Measurements from ENCODE around the gene PDS5B. TPM values are rescaled to one million over a fixed set of nuclear protein-coding genes. Genes with fewer than 3 reads are reported as not detected.
"Not testable (repeated sequence)": the region's sequence is repeated elsewhere in the genome, so short reads cannot be mapped to it uniquely, and the experiment has no call there.

PDS5B gene
- total RNA-seq, 1 donor from 2014 or later = 82.4 TPM

DNA sequence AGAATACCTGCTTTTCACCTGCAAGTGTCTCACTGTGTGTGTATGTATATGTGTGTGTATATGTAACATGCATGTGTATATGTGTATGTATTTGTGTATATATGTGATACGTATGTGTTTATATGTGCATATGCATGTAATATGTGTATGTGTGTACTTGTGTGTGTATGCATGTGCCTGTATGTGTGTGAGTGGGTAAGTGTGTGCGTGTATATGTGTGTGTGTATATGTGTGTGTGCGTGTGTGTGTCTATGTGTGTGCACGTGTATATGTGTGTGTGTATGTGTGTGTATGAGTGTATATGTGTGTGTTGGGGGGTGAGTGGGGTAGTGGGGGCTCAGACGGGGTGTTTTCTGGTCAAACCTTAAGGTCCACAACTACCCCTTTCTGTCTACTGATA lies 237.3 kb downstream of the PDS5B start:
- DNase-seq (ENCODE audit: low read depth, low spot score) = no peak
- no peaks in the 10 kb centered on the region for H3K27me3 Mint-ChIP-seq (ENCODE audit: low read depth)
- H3K4me3 Mint-ChIP-seq = no peak overlapping the region
- H3K27ac Mint-ChIP-seq (ENCODE audit: unreplicated experiment) = no peak overlapping the region
- H3K4me1 Mint-ChIP-seq = peaks cover 10% of the 10 kb centered on the region
- H3K36me3 Mint-ChIP-seq (ENCODE audit: low read depth) = no peaks in the 10 kb centered on the region
- H3K9me3 Mint-ChIP-seq = no peaks in the 10 kb centered on the region
- TF ChIP-seq, protein P1, sequence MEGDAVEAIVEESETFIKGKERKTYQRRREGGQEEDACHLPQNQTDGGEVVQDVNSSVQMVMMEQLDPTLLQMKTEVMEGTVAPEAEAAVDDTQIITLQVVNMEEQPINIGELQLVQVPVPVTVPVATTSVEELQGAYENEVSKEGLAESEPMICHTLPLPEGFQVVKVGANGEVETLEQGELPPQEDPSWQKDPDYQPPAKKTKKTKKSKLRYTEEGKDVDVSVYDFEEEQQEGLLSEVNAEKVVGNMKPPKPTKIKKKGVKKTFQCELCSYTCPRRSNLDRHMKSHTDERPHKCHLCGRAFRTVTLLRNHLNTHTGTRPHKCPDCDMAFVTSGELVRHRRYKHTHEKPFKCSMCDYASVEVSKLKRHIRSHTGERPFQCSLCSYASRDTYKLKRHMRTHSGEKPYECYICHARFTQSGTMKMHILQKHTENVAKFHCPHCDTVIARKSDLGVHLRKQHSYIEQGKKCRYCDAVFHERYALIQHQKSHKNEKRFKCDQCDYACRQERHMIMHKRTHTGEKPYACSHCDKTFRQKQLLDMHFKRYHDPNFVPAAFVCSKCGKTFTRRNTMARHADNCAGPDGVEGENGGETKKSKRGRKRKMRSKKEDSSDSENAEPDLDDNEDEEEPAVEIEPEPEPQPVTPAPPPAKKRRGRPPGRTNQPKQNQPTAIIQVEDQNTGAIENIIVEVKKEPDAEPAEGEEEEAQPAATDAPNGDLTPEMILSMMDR (conservative IDR thresholded peaks at IDR 0.05) = no peak

DNA sequence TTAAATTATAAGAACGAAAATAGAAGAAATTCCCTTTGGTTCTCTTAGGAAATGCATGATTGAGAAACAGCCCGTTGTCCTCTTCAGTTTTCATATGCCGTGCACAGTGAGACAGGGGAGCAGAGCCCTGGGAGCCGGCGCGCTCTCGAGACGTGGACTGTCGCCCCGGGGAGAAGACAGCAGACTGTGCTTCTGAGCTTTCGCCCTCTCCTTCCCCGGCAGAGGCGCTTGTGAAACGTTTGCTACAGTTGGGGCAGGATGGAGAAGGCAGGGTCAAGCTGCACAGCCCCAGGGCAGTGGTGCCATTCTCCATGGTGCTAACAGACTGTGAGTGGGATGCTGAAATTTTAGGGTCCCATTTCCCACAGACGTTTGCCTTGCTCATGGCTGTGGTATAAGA lies 237.8 kb downstream of the PDS5B start:
- no peak for DNase-seq (ENCODE audit: low read depth, low spot score)
- TF ChIP-seq, protein P1 (conservative IDR thresholded peaks at IDR 0.05) = no peak
- Mint-ChIP-seq H3K27me3 (ENCODE audit: low read depth) (no peaks in the 10 kb centered on the region), H3K4me1 (peaks cover 11% of the 10 kb centered on the region), H3K9me3 (no peaks in the 10 kb centered on the region), H3K4me3 (no peak overlapping the region), H3K27ac (ENCODE audit: unreplicated experiment) (no peak overlapping the region), H3K36me3 (ENCODE audit: low read depth) (no peaks in the 10 kb centered on the region)

DNA sequence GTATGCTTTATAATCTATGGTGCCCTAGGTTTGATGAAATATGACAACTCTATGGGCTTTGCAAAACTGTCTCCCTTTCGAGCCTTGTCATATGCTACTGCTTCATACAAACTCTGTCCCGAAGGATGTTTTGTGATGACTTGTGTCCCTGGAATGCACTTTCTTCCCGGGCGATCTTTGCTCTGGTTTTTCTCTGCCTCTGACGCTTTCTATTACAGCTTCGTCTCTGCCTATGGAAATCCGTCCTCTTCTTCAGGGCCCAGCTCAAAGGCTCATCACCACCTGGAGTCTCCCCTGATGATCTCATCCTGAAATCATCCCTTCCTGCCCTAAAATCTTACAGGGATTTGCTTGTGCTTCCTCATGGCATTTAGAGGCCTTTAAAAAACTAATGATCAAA lies 238.4 kb downstream of the PDS5B start:
- no peak overlapping the region for H3K4me3 Mint-ChIP-seq
- no peaks in the 10 kb centered on the region for H3K27me3 Mint-ChIP-seq (ENCODE audit: low read depth)
- no peaks in the 10 kb centered on the region for H3K36me3 Mint-ChIP-seq (ENCODE audit: low read depth)
- H3K27ac Mint-ChIP-seq (ENCODE audit: unreplicated experiment) = no peak overlapping the region
- no peaks in the 10 kb centered on the region for H3K9me3 Mint-ChIP-seq
- TF ChIP-seq, protein P1 (conservative IDR thresholded peaks at IDR 0.05) = no peak
- DNase-seq (ENCODE audit: low read depth, low spot score) = no peak
- peaks cover 18% of the 10 kb centered on the region for H3K4me1 Mint-ChIP-seq

DNA sequence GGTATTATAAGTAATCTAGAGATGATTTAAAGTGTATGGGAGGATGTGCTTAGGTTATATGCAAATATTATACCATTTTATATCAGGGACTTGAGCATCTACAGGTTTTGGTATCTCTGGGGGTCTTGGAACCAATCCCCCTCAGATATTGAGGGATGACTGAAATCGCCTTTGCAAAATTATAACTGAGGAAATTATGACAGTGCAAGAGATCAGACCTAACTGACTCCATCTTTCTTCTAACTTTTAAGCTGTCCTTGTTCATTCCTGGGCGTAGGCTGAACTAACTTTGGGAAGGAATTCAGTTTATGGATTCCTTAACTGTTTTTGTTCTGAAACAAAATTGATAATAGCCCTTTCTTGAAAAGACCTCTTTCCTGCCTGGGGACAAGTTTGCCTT lies 239.2 kb downstream of the PDS5B start:
- Mint-ChIP-seq H3K9me3 (no peaks in the 10 kb centered on the region), H3K27me3 (ENCODE audit: low read depth) (no peaks in the 10 kb centered on the region), H3K4me1 (peaks cover 24% of the 10 kb centered on the region), H3K36me3 (ENCODE audit: low read depth) (no peaks in the 10 kb centered on the region), H3K4me3 (no peak overlapping the region), H3K27ac (ENCODE audit: unreplicated experiment) (no peak overlapping the region)
- TF ChIP-seq, protein P1 (conservative IDR thresholded peaks at IDR 0.05) = no peak
- DNase-seq (ENCODE audit: low read depth, low spot score) = no peak

DNA sequence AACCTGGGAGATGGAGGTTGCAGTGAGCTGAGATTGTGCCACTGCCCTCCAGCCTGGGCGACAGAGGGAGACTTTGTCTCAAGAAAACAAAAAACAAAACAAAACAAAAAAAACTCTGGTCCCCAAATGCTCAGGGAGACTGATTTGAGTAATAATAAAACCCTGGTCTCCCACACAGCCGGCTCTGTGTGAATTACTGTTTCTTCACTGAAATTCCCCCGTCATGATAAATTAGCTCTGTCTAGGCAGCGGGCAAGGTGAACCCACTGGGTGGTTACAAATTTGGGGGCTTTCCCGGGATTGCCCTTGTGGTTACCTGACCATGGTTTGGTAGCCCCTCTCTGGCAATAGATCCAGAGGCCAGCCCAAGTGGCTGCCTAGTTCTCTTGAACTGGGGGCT lies 240.1 kb downstream of the PDS5B start:
- H3K9me3 Mint-ChIP-seq; H3K27ac Mint-ChIP-seq (ENCODE audit: unreplicated experiment); DNase-seq (ENCODE audit: low read depth, low spot score); H3K36me3 Mint-ChIP-seq (ENCODE audit: low read depth); H3K27me3 Mint-ChIP-seq (ENCODE audit: low read depth); H3K4me3 Mint-ChIP-seq: not testable (repeated sequence)
- peaks cover 26% of the 10 kb centered on the region for H3K4me1 Mint-ChIP-seq

Other genes starting within 250 kb of the PDS5B start
- gene N4BP2L1, start 158.3 kb upstream of the PDS5B start, total RNA-seq = 1.6 and 2.0 TPM in 2 replicates
- 81.1 and 89.5 TPM in 2 replicates for gene N4BP2L2, start 47.7 kb upstream of the PDS5B start, total RNA-seq